GM18498 (cell line): ENCODE data around the gene QRFP.
"Not testable (repeated sequence)": the region's sequence is repeated elsewhere in the genome, so short reads cannot be mapped to it uniquely, and the experiment has no call there.

ENCODE experiments used
- ATAC-seq: cut with Tn5 transposase; IDR thresholded peaks from one replicate; pipeline ENCODE4 v1.9.1; 2021; ENCODE audit warnings: mild to moderate bottlenecking, moderate library complexity; ENCODE audit not compliant: unreplicated experiment

QRFP gene

GRCh38 chr9:130920233-130920632, 23.6 kb upstream of the QRFP start:
- ATAC-seq: no peak

GRCh38 chr9:130919559-130920145, 23.0 kb upstream of the QRFP start:
- ATAC-seq: no peak

- ATAC-seq: no peak
Observed at GRCh38 chr9:130918826-130919558, 22.4 kb upstream of the QRFP start.

GRCh38 chr9:130918101-130918825, 21.7 kb upstream of the QRFP start:
- no peak for ATAC-seq

GRCh38 chr9:130917168-130917960, 20.8 kb upstream of the QRFP start:
- ATAC-seq: no peak

- ATAC-seq: no peak
Observed at GRCh38 chr9:130915096-130915447, 18.5 kb upstream of the QRFP start.

GRCh38 chr9:130914417-130915095, 17.9 kb upstream of the QRFP start:
- ATAC-seq: no peak

- no peak for ATAC-seq
Observed at GRCh38 chr9:130913599-130914416, 17.2 kb upstream of the QRFP start.

- ATAC-seq: no peak
Observed at GRCh38 chr9:130912932-130913598, 16.5 kb upstream of the QRFP start.

- no peak for ATAC-seq
Observed at GRCh38 chr9:130911254-130912049, 14.8 kb upstream of the QRFP start.

- not testable (repeated sequence) for ATAC-seq
Observed at GRCh38 chr9:130910670-130911069, 14.1 kb upstream of the QRFP start.

GRCh38 chr9:130910041-130910440, 13.4 kb upstream of the QRFP start:
- ATAC-seq: not testable (repeated sequence)

GRCh38 chr9:130908878-130909355, 12.3 kb upstream of the QRFP start:
- no peak for ATAC-seq

- no peak for ATAC-seq
Observed at GRCh38 chr9:130908146-130908877, 11.7 kb upstream of the QRFP start.

- ATAC-seq: no peak
Observed at GRCh38 chr9:130906735-130907416, 10.3 kb upstream of the QRFP start.

- ATAC-seq: no peak
Observed at GRCh38 chr9:130905902-130906734, 9.5 kb upstream of the QRFP start.
